Glutamatergic neuron (in vitro differentiated cells): ENCODE results near the gene HIC1. TPM values are rescaled to one million over a fixed set of nuclear protein-coding genes. Genes with fewer than 3 reads are reported as not detected.
"Not testable (repeated sequence)": the region's sequence is repeated elsewhere in the genome, so short reads cannot be mapped to it uniquely, and the experiment has no call there.

Experiments
- DNase-seq: peaks from one replicate; pipeline ENCODE4 v3.0.0; 2022
- H3K27ac Mint-ChIP-seq: one replicate; pipeline ENCODE4 v1.8.0; 2020; ENCODE audit warnings: mild to moderate bottlenecking, mixed read lengths, inconsistent platforms; ENCODE audit not compliant: unreplicated experiment
- H3K27me3 Mint-ChIP-seq: one replicate; pipeline ENCODE4 v1.8.0; 2020; ENCODE audit warnings: mild to moderate bottlenecking, moderate library complexity, mixed read lengths, inconsistent platforms; ENCODE audit not compliant: unreplicated experiment
- H3K36me3 Mint-ChIP-seq: one replicate; pipeline ENCODE4 v1.8.0; 2020; ENCODE audit warnings: mild to moderate bottlenecking, mixed read lengths, inconsistent platforms; ENCODE audit not compliant: unreplicated experiment
- H3K4me1 Mint-ChIP-seq: one replicate; pipeline ENCODE4 v1.8.0; 2020; ENCODE audit warnings: mild to moderate bottlenecking, low read depth, mixed read lengths, inconsistent platforms; ENCODE audit not compliant: unreplicated experiment
- H3K4me3 Mint-ChIP-seq: one replicate; pipeline ENCODE4 v1.8.0; 2020; ENCODE audit warnings: mild to moderate bottlenecking, mixed read lengths, inconsistent platforms; ENCODE audit not compliant: unreplicated experiment
- H3K9me3 Mint-ChIP-seq: one replicate; pipeline ENCODE4 v1.8.0; 2020; ENCODE audit warnings: mild to moderate bottlenecking, moderate library complexity, mixed read lengths, inconsistent platforms; ENCODE audit not compliant: unreplicated experiment
- total RNA-seq: library from RNA; stranded (reverse); fragmentation: NEBNext Ultra II Directional; extraction: Animal tissue kit (Norgen Biotek cat#: 25700); gene quantifications from one replicate; pipeline ENCODE4 v1.2.1, GENCODE V29; 2021; ENCODE audit not compliant: unreplicated experiment
- TF ChIP-seq, protein P1 (sequence below): fragments of 200-600 bp; sonication (generic); IDR thresholded peaks from one replicate; pipeline ENCODE4 v1.5.0; 2021; ENCODE audit not compliant: partially characterized antibody, unreplicated experiment

Gene HIC1
- total RNA-seq, 1 donor from 2014 or later = 2.5 TPM

DNA sequence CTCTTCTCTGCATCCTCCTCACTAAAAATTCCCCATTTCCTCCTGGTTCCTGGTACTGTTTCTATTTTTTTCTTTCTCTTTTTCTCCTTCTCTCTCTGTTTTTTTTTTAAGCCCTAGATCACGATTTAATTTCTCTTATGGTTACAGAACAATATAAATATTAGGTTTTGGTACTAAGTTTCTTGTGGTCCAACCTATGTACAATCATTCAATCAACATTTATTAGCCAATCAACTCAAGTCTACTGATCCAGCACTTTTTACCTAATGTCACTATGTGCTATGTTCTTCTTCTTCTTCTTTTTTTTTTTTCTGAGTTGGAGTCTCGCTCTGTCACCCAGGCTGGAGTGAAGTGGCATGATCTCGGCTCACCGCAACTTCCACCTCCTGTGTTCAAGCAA, 42.4 kb upstream of the HIC1 start:
- Mint-ChIP-seq H3K9me3 (peaks cover 6% of the 10 kb centered on the region), H3K4me1 (peaks cover 24% of the 10 kb centered on the region), H3K27ac (no peak overlapping the region), H3K36me3 (no peaks in the 10 kb centered on the region), H3K27me3 (peaks cover 17% of the 10 kb centered on the region), H3K4me3 (peak overlapping the region; percentile 30)
- TF ChIP-seq, protein P1, sequence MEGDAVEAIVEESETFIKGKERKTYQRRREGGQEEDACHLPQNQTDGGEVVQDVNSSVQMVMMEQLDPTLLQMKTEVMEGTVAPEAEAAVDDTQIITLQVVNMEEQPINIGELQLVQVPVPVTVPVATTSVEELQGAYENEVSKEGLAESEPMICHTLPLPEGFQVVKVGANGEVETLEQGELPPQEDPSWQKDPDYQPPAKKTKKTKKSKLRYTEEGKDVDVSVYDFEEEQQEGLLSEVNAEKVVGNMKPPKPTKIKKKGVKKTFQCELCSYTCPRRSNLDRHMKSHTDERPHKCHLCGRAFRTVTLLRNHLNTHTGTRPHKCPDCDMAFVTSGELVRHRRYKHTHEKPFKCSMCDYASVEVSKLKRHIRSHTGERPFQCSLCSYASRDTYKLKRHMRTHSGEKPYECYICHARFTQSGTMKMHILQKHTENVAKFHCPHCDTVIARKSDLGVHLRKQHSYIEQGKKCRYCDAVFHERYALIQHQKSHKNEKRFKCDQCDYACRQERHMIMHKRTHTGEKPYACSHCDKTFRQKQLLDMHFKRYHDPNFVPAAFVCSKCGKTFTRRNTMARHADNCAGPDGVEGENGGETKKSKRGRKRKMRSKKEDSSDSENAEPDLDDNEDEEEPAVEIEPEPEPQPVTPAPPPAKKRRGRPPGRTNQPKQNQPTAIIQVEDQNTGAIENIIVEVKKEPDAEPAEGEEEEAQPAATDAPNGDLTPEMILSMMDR = no peak
- no peak for DNase-seq

DNA sequence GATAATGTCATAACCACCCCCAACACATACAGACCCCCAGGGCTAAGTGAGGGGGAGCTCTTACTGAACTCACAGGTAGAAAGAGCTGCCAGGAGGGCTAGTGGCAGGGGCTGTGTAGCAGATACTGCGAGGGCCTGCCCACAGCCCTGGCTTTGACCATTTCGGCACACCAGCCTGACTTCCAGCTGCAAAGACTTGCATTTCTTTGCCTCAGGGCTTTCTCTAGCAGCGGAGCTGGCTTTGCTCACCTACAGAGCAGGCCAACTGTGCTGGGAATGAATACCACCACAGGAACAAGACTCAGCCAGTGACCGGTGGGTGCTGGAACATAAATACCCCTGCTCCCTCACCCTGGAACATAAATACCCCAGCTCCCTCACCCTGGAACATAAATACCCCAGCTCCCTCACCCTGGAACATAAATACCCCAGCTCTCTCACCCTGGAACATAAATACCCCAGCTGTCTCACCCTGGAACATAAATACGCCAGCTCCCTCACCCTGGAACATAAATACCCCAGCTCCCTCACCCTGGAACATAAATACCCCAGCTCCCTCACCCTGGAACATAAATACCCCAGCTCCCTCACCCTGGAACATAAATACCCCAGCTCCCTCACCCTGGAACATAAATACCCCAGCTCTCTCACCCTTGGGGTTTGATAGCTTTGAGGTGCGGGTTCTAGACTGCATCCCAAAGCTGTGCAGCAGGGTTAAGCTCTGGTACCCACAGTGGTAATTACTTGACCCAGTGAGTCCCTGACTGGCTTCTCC, 41.5 kb upstream of the HIC1 start:
- DNase-seq = not testable (repeated sequence)
- peaks cover 24% of the 10 kb centered on the region for H3K27me3 Mint-ChIP-seq

DNA sequence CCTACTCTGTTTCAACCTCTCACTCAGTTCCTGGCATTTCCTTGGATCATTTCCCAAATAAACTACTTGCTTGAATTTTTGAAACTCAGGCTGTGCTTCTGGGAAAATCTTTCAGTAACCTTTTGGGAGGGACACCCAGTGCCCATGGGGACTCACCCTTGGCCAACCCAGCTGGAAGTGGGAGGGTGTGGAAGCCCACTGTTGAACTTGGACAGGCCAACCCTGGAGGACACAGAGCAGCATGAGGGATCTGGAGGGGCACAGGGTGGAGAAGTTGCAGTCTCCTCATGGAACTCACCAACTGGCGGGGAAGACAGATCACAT, 40.9 kb upstream of the HIC1 start:
- Mint-ChIP-seq H3K36me3 (no peaks in the 10 kb centered on the region), H3K4me1 (peaks cover 36% of the 10 kb centered on the region), H3K27ac (no peak overlapping the region), H3K27me3 (peaks cover 28% of the 10 kb centered on the region), H3K4me3 (no peak overlapping the region), H3K9me3 (peaks cover 16% of the 10 kb centered on the region)
- TF ChIP-seq, protein P1 = no peak
- DNase-seq = no peak

More for the DNA sequence above, 41.5 kb upstream of the HIC1 start:
- not testable (repeated sequence) for H3K36me3 Mint-ChIP-seq, H3K4me3 Mint-ChIP-seq, H3K27ac Mint-ChIP-seq
- H3K4me1 Mint-ChIP-seq = peaks cover 33% of the 10 kb centered on the region
- peaks cover 10% of the 10 kb centered on the region for H3K9me3 Mint-ChIP-seq

DNA sequence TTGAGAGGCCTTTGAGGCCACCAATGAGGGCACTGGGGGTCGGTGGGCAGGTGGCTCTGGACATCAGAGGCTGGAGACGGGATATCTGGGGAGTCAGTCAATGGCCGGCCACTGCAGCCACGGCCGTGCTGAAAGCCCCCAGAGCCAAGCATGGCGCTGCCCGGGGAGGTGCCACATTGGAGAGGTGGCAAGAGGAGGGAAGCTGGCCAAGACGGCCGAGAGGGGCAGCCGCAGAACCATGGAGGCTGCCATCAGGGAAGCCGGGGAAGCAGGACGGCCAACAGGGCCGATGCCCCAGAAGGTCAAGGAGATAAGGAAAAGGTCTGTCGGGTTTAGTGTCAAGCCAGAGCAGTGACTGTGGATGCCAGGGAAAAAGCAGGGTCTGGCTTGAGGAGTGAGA, 39.6 kb upstream of the HIC1 start:
- TF ChIP-seq, protein P1 = no peak
- peaks cover 37% of the 10 kb centered on the region for H3K27me3 Mint-ChIP-seq
- H3K27ac Mint-ChIP-seq = peak overlapping the region; percentile 52
- peaks cover 24% of the 10 kb centered on the region for H3K9me3 Mint-ChIP-seq
- H3K4me3 Mint-ChIP-seq = no peak overlapping the region
- peaks cover 48% of the 10 kb centered on the region for H3K4me1 Mint-ChIP-seq
- no peak for DNase-seq
- H3K36me3 Mint-ChIP-seq = no peaks in the 10 kb centered on the region

DNA sequence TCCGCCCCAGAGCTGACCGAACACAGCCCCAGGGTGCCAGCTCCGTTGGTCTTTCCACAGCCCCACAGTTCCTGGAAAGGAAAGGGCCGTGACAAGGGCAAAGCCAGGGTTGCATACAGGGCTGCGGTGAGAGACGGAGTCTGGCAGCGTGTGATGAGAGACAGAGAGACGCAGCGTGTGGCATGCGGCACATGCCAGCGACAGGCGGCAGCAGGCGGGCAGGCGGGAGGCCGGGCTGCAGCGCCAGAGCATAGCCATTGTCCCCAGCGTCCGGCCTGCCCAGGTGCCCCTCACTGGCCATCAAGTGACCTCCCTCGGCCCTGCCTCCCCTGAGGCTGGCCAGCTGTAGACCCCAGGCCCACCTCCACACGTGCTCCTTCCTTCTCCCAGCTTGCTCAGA, 38.4 kb upstream of the HIC1 start:
- Mint-ChIP-seq H3K27me3 (peaks cover 39% of the 10 kb centered on the region), H3K4me1 (peaks cover 58% of the 10 kb centered on the region), H3K9me3 (peaks cover 27% of the 10 kb centered on the region), H3K27ac (peak overlapping the region; percentile 28), H3K4me3 (peak overlapping the region; percentile 25), H3K36me3 (no peaks in the 10 kb centered on the region)
- DNase-seq = no peak
- TF ChIP-seq, protein P1 = no peak
